ENCODE measurements around the gene LRRN4CL. TPM values are rescaled to one million over a fixed set of nuclear protein-coding genes. Genes with fewer than 3 reads are reported as not detected.

LRRN4CL gene
- total and polyA plus RNA-seq, 2 of the 8 experiments (the other 6 are each of a cell fraction or from before 2014, with no cell fraction given): 0.05 to 0.26 TPM

DNA sequence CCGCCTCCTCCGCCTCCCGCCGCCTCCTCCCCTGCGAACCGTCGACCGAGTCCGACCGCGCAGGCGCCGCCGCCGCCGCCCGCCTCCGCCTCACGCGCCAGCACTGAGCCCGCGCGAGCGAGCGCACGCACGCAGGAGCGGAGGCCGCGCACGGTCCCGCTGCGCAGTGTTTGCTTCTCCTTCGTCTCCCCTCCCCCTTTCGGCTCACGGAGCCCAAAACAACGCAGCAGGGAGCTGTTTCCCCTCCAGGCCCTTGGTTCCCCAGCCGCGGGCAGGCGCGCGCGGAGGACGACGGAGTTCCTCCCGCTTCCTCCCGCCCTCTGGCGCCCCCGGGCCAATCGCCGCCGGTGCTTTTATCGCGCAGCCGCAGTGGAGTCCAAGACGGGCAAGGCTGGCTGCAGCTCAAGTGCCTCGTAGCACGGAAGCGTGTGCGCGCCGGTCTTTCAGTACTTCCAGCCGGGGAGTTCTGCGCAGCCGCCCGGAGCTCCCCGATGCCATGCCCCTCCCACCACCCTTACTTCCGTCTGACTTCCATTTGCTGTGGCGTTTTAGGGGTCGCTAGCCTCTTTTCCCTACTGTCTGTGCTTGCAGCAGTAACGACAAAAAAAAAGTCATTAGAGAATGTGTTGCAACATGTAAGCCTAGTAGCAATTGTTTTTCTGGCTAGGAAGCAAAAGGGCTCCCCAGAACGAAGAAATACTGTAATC, 38.0 kb upstream of the LRRN4CL start, which contains the start of gene HNRNPUL2:
TSS of gene HNRNPUL2 (minus strand) at position 293 of the 707 bp plus-strand sequence. CDS start 301 bp downstream, outside the sequence.
- Histone ChIP-seq H4K91ac (replicated peaks; ENCODE audit: insufficient read length, low read length) (peak within 1 kb of the TSS; percentile 96), H3K4me2 (ENCODE audit: insufficient read depth in 1 of 2, low read depth in 2 of 2, low read length in 2 of 2) (peak within 1 kb of the TSS; percentile 85 to 93), H2BK12ac (ENCODE audit: low read depth, low read length) (0 out of 2 replicates have a peak within 1 kb of the TSS, but pooled peaks have one; percentile 10), H3K27me3 (replicated peaks in 1 of 4; ENCODE audit: control insufficient read depth in 3 of 4, extremely low read depth in 1 of 4, insufficient read depth in 3 of 4, low read length in 3 of 4) (no peaks in the 10 kb centered on the region), H3K4ac (replicated peaks; ENCODE audit: insufficient read length, low read depth, low read length) (peak within 1 kb of the TSS; percentile 80), H3K4me1 (replicated peaks in 1 of 4; ENCODE audit: control insufficient read depth in 3 of 4, insufficient read depth in 4 of 4, low read length in 3 of 4) (no peaks in the 10 kb centered on the region; a peak in 3 of 7 replicates), H3K9ac (replicated peaks in 1 of 4; ENCODE audit: extremely low read depth in 1 of 4, low read depth in 3 of 4, low read length in 3 of 4) (peak within 1 kb of the TSS; percentile 88 to 92 (median 92)), H2BK120ac (replicated peaks; ENCODE audit: low read depth, low read length) (peak within 1 kb of the TSS; percentile 82), H3K79me2 (ENCODE audit: control insufficient read depth in 1 of 2, insufficient read depth in 2 of 2, low read length in 2 of 2) (peaks cover 18 to 71% of the 10 kb centered on the region in 2 experiments), H3K4me3 (ENCODE audit: extremely low read depth in 1 of 4, insufficient read depth in 2 of 4, low read depth in 3 of 4, low read length in 4 of 4) (peak within 1 kb of the TSS; percentile 87 to 98 (median 96)), H3K18ac (ENCODE audit: extremely low read depth, low read length) (peak within 1 kb of the TSS; percentile 99), H2BK15ac (ENCODE audit: low read length) (peak within 1 kb of the TSS; percentile 99; the same call in 1 of the 2 replicates), H2BK5ac (ENCODE audit: low read depth, low read length) (peak within 1 kb of the TSS; percentile 91), H3K27ac (ENCODE audit: low read depth, low read length) (peak within 1 kb of the TSS; percentile 92), H3K23me2 (ENCODE audit: low read depth, low read length) (peaks cover 16% of the 10 kb centered on the region), H4K8ac (ENCODE audit: extremely low read depth, insufficient read depth, low read length) (peak within 1 kb of the TSS; percentile 91), H2AFZ (ENCODE audit: low read length) (peak within 1 kb of the TSS; percentile 60; the same call in 1 of the 2 replicates), H2BK20ac (ENCODE audit: low read length) (no peak within 1 kb of the TSS), H4K20me1 (replicated peaks in 1 of 2; ENCODE audit: control insufficient read depth in 1 of 2, insufficient read depth in 2 of 2, low read length in 2 of 2) (peaks cover 12 to 17% of the 10 kb centered on the region in 2 experiments), H3K14ac (ENCODE audit: insufficient read length) (no peak within 1 kb of the TSS), H4K5ac (ENCODE audit: insufficient read length, low read depth, low read length) (peak within 1 kb of the TSS; percentile 97), H3K9me3 (ENCODE audit: insufficient read depth in 2 of 2, low read depth in 1 of 2, low read length in 1 of 2) (no peaks in the 10 kb centered on the region), H3K56ac (replicated peaks; ENCODE audit: insufficient read length, low read depth, low read length) (peak within 1 kb of the TSS; percentile 95), H3K36me3 (ENCODE audit: control insufficient read depth in 2 of 4, insufficient read depth in 4 of 4, low read length in 3 of 4) (peaks cover 12 to 28% (median 16%) of the 10 kb centered on the region in 4 experiments), H3K79me1 (ENCODE audit: low read depth, low read length) (0 out of 2 replicates have a peak, but pooled peaks cover 2% of the 10 kb centered on the region), H3K23ac (ENCODE audit: insufficient read length) (no peak within 1 kb of the TSS), H2AK5ac (ENCODE audit: low read depth, low read length) (no peak within 1 kb of the TSS)
- DNase-seq (ENCODE audit: low read depth in 1 of 2, low spot score in 2 of 2): peak; percentile 94 to 97
- CTCF ChIA-PET (ENCODE audit: partially characterized antibody): interaction anchor here (1.7 to 6.1 kb wide), 4 partner anchors 26 to 60 kb away, joined by 5 to 32 read pairs (median 7); partner anchors contain the start of genes TMEM179B and ZBTB3
- 1% methylated on average over 38 of the region's 72 CpGs; no CpG with 5 or more reads in 1 of the 2 experiments for WGBS, 2 experiments (ENCODE audit: extremely low coverage in 1 of 2, insufficient coverage in 1 of 2, insufficient read length in 1 of 2, insufficient replicate concordance in 2 of 2, low coverage in 1 of 2, low lambda C conversion rate in 2 of 2, missing lambda C conversion rate in 1 of 2)
- no peak for FAIRE-seq
- POLR2A ChIA-PET (ENCODE audit: partially characterized antibody): interaction anchor here (0.6 to 10.9 kb wide), 40 partner anchors 9 to 414 kb away, joined by 3 to 192 read pairs (median 5); partner anchors contain the start of genes BSCL2, C11orf98, CSKMT and EEF1G
- TF ChIP-seq SIN3A (conservative IDR thresholded peaks at IDR 0.05 in 1 of 2, IDR thresholded peaks at IDR 0.05 in 1 of 2; ENCODE audit: low read depth in 1 of 2, low read length in 2 of 2) (peak in 1 of 2 experiments; percentile 74; a peak in 1 of 4 replicates), CHD2 (IDR thresholded peaks at IDR 0.05; ENCODE audit: low read length) (0 out of 2 replicates have a peak, but pooled peaks have one; percentile 6), SUZ12 (IDR thresholded peaks at IDR 0.05; ENCODE audit: low read length) (no peak), RAD21 (IDR thresholded peaks at IDR 0.05 in 1 of 2, conservative IDR thresholded peaks at IDR 0.05 in 1 of 2; ENCODE audit: low read depth in 2 of 2, low read length in 2 of 2) (no peak), KDM4A (IDR thresholded peaks at IDR 0.05; ENCODE audit: low read depth, low read length, severe bottlenecking) (peak; percentile 64), EP300 (IDR thresholded peaks at IDR 0.05; ENCODE audit: borderline replicate concordance in 1 of 2, low read depth in 2 of 2, low read length in 2 of 2) (0 out of 3 replicates have a peak, but pooled peaks of 1 of the 2 experiments have one; percentile 25), TBP (IDR thresholded peaks at IDR 0.05; ENCODE audit: low read depth, low read length) (peak; percentile 55; the same call in 1 of the 2 replicates), EGR1 (IDR thresholded peaks at IDR 0.05; ENCODE audit: borderline replicate concordance, low read depth, low read length) (peak; percentile 57; the same call in 1 of the 2 replicates)
- TF ChIP-seq, protein P1, sequence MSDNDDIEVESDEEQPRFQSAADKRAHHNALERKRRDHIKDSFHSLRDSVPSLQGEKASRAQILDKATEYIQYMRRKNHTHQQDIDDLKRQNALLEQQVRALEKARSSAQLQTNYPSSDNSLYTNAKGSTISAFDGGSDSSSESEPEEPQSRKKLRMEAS (IDR thresholded peaks at IDR 0.05): peak; percentile 91

All from H1 (cell line).